ENCODE measurements around the gene EPHA5. TPM values are rescaled to one million over a fixed set of nuclear protein-coding genes. Genes with fewer than 3 reads are reported as not detected.

Gene EPHA5
- not detected in 2 replicates for polyA plus RNA-seq (2013)

- H3K4me2 ChIP-seq (ENCODE audit: low read length), result peak within 1 kb of the TSS; percentile 95
- no peak within 1 kb of the TSS for H4K12ac ChIP-seq (ENCODE audit: low read depth, low read length)
- H3K4me3 ChIP-seq (ENCODE audit: low read depth, low read length), result peak within 1 kb of the TSS; percentile 51
- H3K9me3 ChIP-seq (ENCODE audit: insufficient read depth, low read depth, low read length), result no peaks in the 10 kb centered on the region
- peak; percentile 2 to 13 for DNase-seq
- H2AK5ac ChIP-seq (ENCODE audit: low read length), result no peak within 1 kb of the TSS
- H3K23ac ChIP-seq (ENCODE audit: low read length), result no peak within 1 kb of the TSS
- no peak within 1 kb of the TSS for H3K14ac ChIP-seq (ENCODE audit: low read length)
- H3K79me1 ChIP-seq (ENCODE audit: low read length), result no peaks in the 10 kb centered on the region
- H2BK120ac ChIP-seq (ENCODE audit: insufficient read depth, low read length, poor library complexity), result no peak within 1 kb of the TSS
- H2AFZ ChIP-seq (ENCODE audit: insufficient read depth, low read length, poor library complexity), result peak within 1 kb of the TSS; percentile 6
- no peak within 1 kb of the TSS for H2BK12ac ChIP-seq (ENCODE audit: low read length)
- no peak within 1 kb of the TSS for H2BK5ac ChIP-seq (ENCODE audit: low read depth, low read length, poor library complexity)
- H3K4me1 ChIP-seq (ENCODE audit: control insufficient read depth in 1 of 2, insufficient read depth in 2 of 2, low read length in 2 of 2), result peaks cover 14 to 20% of the 10 kb centered on the region in 2 experiments
- H3K36me3 ChIP-seq (ENCODE audit: control insufficient read depth in 1 of 2, insufficient read depth in 2 of 2, low read length in 2 of 2), result no peaks in the 10 kb centered on the region
- no peak within 1 kb of the TSS for H3K4ac ChIP-seq (ENCODE audit: low read depth, low read length)
- no CpG with 5 or more reads among the region's 51 CpGs for WGBS (ENCODE audit: extremely low coverage, insufficient coverage, insufficient read length)
- peak within 1 kb of the TSS; percentile 39 for H3K9ac ChIP-seq (ENCODE audit: low read length)
- H3K18ac ChIP-seq (ENCODE audit: low read length), result no peak within 1 kb of the TSS
- H4K8ac ChIP-seq (ENCODE audit: low read depth, low read length), result no peak within 1 kb of the TSS
- no peak within 1 kb of the TSS for H3K27ac ChIP-seq (ENCODE audit: low read depth, low read length)
- no peak within 1 kb of the TSS for H4K91ac ChIP-seq (ENCODE audit: low read depth, low read length)
- H3K27me3 ChIP-seq (ENCODE audit: insufficient read depth, low read length), result peaks cover 26% of the 10 kb centered on the region
- H3K79me2 ChIP-seq (ENCODE audit: control insufficient read depth, insufficient read depth, low read length, poor library complexity), result no peaks in the 10 kb centered on the region
Measured at GRCh38 chr4:65670331-65671031, at the start of gene EPHA5. EPHA5 (minus strand) TSS chr4:65670489; CDS start chr4:65669742, 747 bp downstream.

- no CpG with 5 or more reads among the region's 2 CpGs for WGBS (ENCODE audit: extremely low coverage, insufficient coverage, insufficient read length)
- H3K18ac ChIP-seq (ENCODE audit: low read length), result no peak overlapping the region
- DNase-seq, result no peak
Measured at GRCh38 chr4:65719635-65720034, 49.3 kb upstream of the EPHA5 start.

DNA sequence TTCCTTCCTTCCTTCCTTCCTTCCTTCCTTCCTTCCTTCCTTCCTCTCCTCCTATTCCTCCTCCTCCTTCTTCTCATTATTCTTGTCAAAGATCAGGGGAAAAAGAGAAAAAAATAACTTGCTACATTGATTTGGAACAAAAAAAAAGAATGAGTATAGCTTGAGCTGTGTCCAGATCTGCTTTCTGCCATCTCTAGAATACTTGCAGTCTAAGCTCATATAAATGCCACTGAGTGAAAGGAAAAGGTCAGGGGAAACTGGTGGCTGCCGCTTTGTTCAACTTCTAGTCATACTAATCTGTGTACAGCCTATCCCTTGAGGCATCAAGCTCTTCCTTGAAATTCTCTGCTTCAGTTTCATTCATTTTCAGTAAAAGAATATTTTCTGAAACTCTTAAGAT is 28.3 kb upstream of the EPHA5 start:
- Histone ChIP-seq H3K4me2 (ENCODE audit: low read length) (no peak overlapping the region), H3K27ac (ENCODE audit: low read depth, low read length) (no peak overlapping the region), H3K79me1 (ENCODE audit: low read length) (no peaks in the 10 kb centered on the region), H4K8ac (ENCODE audit: low read depth, low read length) (no peak overlapping the region), H3K4ac (ENCODE audit: low read depth, low read length) (no peak overlapping the region), H3K9me3 (ENCODE audit: insufficient read depth, low read depth, low read length) (no peaks in the 10 kb centered on the region), H3K9ac (ENCODE audit: low read length) (no peak overlapping the region), H3K4me1 (ENCODE audit: control insufficient read depth in 1 of 2, insufficient read depth in 2 of 2, low read length in 2 of 2) (no peaks in the 10 kb centered on the region), H4K91ac (ENCODE audit: low read depth, low read length) (no peak overlapping the region), H4K12ac (ENCODE audit: low read depth, low read length) (no peak overlapping the region), H2AFZ (ENCODE audit: insufficient read depth, low read length, poor library complexity) (no peak overlapping the region), H3K18ac (ENCODE audit: low read length) (no peak overlapping the region), H3K79me2 (ENCODE audit: control insufficient read depth, insufficient read depth, low read length, poor library complexity) (no peaks in the 10 kb centered on the region), H2BK12ac (ENCODE audit: low read length) (no peak overlapping the region), H2BK5ac (ENCODE audit: low read depth, low read length, poor library complexity) (no peak overlapping the region), H3K4me3 (ENCODE audit: low read depth, low read length) (no peak overlapping the region), H3K36me3 (ENCODE audit: control insufficient read depth in 1 of 2, insufficient read depth in 2 of 2, low read length in 2 of 2) (no peaks in the 10 kb centered on the region), H3K14ac (ENCODE audit: low read length) (no peak overlapping the region), H2BK120ac (ENCODE audit: insufficient read depth, low read length, poor library complexity) (no peak overlapping the region), H2AK5ac (ENCODE audit: low read length) (no peak overlapping the region), H3K27me3 (ENCODE audit: insufficient read depth, low read length) (no peaks in the 10 kb centered on the region), H3K23ac (ENCODE audit: low read length) (no peak overlapping the region)
- DNase-seq, result no peak
- no CpG with 5 or more reads among the region's 1 CpG for WGBS (ENCODE audit: extremely low coverage, insufficient coverage, insufficient read length)

More at GRCh38 chr4:65719635-65720034, 49.3 kb upstream of the EPHA5 start:
- Histone ChIP-seq H2BK120ac (ENCODE audit: insufficient read depth, low read length, poor library complexity) (no peak overlapping the region), H3K9me3 (ENCODE audit: insufficient read depth, low read depth, low read length) (no peaks in the 10 kb centered on the region), H4K91ac (ENCODE audit: low read depth, low read length) (no peak overlapping the region), H2BK5ac (ENCODE audit: low read depth, low read length, poor library complexity) (no peak overlapping the region), H3K4me2 (ENCODE audit: low read length) (no peak overlapping the region), H3K4me3 (ENCODE audit: low read depth, low read length) (no peak overlapping the region), H3K27me3 (ENCODE audit: insufficient read depth, low read length) (no peaks in the 10 kb centered on the region), H3K36me3 (ENCODE audit: control insufficient read depth in 1 of 2, insufficient read depth in 2 of 2, low read length in 2 of 2) (no peaks in the 10 kb centered on the region), H4K8ac (ENCODE audit: low read depth, low read length) (no peak overlapping the region), H4K12ac (ENCODE audit: low read depth, low read length) (no peak overlapping the region), H3K9ac (ENCODE audit: low read length) (no peak overlapping the region), H3K4ac (ENCODE audit: low read depth, low read length) (no peak overlapping the region), H3K23ac (ENCODE audit: low read length) (no peak overlapping the region), H3K27ac (ENCODE audit: low read depth, low read length) (no peak overlapping the region), H2BK12ac (ENCODE audit: low read length) (no peak overlapping the region), H3K4me1 (ENCODE audit: control insufficient read depth in 1 of 2, insufficient read depth in 2 of 2, low read length in 2 of 2) (no peaks in the 10 kb centered on the region), H3K79me1 (ENCODE audit: low read length) (no peaks in the 10 kb centered on the region), H2AFZ (ENCODE audit: insufficient read depth, low read length, poor library complexity) (no peak overlapping the region), H3K14ac (ENCODE audit: low read length) (no peak overlapping the region), H3K79me2 (ENCODE audit: control insufficient read depth, insufficient read depth, low read length, poor library complexity) (no peaks in the 10 kb centered on the region), H2AK5ac (ENCODE audit: low read length) (no peak overlapping the region)

DNA sequence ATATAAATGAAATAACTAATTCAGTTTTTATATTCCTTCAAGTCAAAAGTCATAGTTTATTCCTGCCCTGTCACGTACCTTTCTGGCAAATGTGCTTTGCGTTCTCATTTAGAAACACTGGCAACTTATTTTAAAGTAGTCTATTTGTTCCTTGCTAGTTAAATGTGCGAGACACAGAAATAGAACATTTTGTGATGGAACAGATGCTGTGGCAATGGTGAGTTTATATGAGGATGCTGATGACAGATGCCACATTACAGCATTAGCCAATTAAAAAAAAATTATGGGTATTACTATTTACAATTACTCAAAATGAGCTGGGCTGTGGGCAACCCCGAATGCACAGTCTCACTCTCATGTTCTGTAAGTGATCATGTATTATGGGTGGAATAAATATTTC is 26.1 kb upstream of the EPHA5 start:
- Histone ChIP-seq H3K79me2 (ENCODE audit: control insufficient read depth, insufficient read depth, low read length, poor library complexity) (no peaks in the 10 kb centered on the region), H4K12ac (ENCODE audit: low read depth, low read length) (no peak overlapping the region), H3K27ac (ENCODE audit: low read depth, low read length) (no peak overlapping the region), H2BK12ac (ENCODE audit: low read length) (no peak overlapping the region), H3K4me2 (ENCODE audit: low read length) (no peak overlapping the region), H3K9me3 (ENCODE audit: insufficient read depth, low read depth, low read length) (no peaks in the 10 kb centered on the region), H2BK120ac (ENCODE audit: insufficient read depth, low read length, poor library complexity) (no peak overlapping the region), H2AFZ (ENCODE audit: insufficient read depth, low read length, poor library complexity) (no peak overlapping the region), H3K36me3 (ENCODE audit: control insufficient read depth in 1 of 2, insufficient read depth in 2 of 2, low read length in 2 of 2) (no peaks in the 10 kb centered on the region), H4K8ac (ENCODE audit: low read depth, low read length) (no peak overlapping the region), H2BK5ac (ENCODE audit: low read depth, low read length, poor library complexity) (no peak overlapping the region), H3K4ac (ENCODE audit: low read depth, low read length) (no peak overlapping the region), H4K91ac (ENCODE audit: low read depth, low read length) (no peak overlapping the region), H3K4me3 (ENCODE audit: low read depth, low read length) (no peak overlapping the region), H3K4me1 (ENCODE audit: control insufficient read depth in 1 of 2, insufficient read depth in 2 of 2, low read length in 2 of 2) (no peaks in the 10 kb centered on the region), H3K18ac (ENCODE audit: low read length) (no peak overlapping the region), H3K9ac (ENCODE audit: low read length) (no peak overlapping the region), H2AK5ac (ENCODE audit: low read length) (no peak overlapping the region), H3K23ac (ENCODE audit: low read length) (no peak overlapping the region), H3K79me1 (ENCODE audit: low read length) (no peaks in the 10 kb centered on the region), H3K14ac (ENCODE audit: low read length) (no peak overlapping the region), H3K27me3 (ENCODE audit: insufficient read depth, low read length) (no peaks in the 10 kb centered on the region)
- no CpG with 5 or more reads among the region's 4 CpGs for WGBS (ENCODE audit: extremely low coverage, insufficient coverage, insufficient read length)
- DNase-seq, result no peak
